GM18909 (cell line): ENCODE data around the gene TSPO.
"Not testable (repeated sequence)": the region's sequence is repeated elsewhere in the genome, so short reads cannot be mapped to it uniquely, and the experiment has no call there.

ENCODE experiments used
- ATAC-seq: cut with Tn5 transposase; IDR thresholded peaks from one replicate; pipeline ENCODE4 v1.9.1; 2021; ENCODE audit warnings: mild to moderate bottlenecking; ENCODE audit not compliant: unreplicated experiment, poor library complexity

TSPO gene

GRCh38 chr22:43151251-43152002 is at the start of gene TSPO:
TSS of gene TSPO (plus strand) at chr22:43151559. CDS start at chr22:43159239, 7,680 bp downstream.
- ATAC-seq, result no peak

DNA sequence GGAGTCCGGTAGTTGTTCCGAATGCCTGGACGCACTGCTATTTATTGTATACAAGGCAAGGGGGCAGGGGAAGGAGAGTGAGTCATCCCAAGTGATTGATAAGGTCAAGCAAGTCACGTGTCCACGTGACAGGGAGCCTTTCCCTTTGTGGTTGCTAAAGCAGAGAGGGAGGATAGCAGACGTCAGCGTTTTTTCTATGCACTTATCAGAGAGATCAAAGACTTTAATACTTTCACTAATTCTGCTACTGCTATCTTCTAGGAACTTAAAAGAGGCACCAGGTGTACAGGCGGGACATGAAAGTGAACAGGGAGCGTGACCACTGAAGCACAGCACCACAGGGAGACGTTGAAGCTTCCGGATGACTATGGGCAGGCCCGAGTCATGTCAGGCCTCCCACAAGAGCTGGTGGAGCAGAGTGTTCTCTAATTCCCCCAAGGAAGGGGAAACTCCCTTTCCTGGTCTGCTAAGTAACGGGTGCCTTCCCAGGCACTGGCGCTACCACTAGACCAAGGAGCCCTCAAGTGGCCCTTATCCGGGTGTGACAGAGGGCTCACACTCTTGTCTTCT is 47.2 kb upstream of the TSPO start:
- ATAC-seq, result not testable (repeated sequence)

- not testable (repeated sequence) for ATAC-seq
These were observed 46.4 kb upstream of the TSPO start for GRCh38 chr22:43104950-43105349.

- ATAC-seq, result no peak
These were observed 45.1 kb upstream of the TSPO start for GRCh38 chr22:43106302-43106701.

DNA sequence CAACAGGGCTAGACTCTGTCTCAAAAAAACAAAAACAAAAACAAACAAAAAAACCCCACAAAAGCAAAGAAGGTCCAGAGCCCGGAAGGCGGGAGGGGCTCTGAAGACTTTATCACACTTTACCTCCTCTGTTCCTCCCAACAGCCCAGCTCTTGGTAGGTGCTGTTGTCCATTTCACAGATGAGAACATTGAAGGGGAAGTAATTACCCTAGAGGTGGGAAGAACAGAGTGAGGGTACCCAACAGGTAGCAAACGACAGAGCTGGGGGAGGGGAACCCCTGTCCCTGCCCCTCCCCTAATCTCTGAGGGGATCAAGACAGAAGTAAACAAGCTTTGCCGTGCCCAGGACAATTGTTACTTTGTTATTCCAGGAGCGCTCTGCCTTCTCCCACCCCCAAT is 41.8 kb upstream of the TSPO start:
- no peak for ATAC-seq

DNA sequence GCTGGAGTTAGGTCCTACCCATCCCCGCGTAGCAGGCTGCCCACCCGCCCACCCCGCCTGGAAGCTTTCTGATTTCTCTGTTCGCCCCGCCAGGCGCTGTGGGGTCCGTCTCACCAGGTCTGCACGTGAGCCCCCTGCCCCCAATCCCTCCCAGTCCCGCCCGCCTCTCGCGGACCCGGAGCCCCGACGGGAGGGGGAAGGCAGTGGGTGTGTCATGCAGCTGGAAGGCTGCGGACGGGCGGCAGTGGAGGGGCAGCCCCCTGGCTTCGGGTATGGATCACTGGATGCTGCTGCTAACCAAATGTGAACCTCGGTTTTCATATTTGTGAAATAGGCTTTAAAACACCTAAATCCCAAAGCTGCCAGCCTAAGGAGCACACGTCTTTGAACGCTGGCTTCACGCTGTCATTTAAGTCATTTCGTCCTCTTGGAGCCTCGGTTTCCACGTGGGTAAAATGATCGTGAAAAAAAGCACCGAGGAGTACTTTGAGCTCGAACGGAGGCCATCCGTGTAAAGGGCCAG is 41.4 kb upstream of the TSPO start:
- ATAC-seq, result no peak

DNA sequence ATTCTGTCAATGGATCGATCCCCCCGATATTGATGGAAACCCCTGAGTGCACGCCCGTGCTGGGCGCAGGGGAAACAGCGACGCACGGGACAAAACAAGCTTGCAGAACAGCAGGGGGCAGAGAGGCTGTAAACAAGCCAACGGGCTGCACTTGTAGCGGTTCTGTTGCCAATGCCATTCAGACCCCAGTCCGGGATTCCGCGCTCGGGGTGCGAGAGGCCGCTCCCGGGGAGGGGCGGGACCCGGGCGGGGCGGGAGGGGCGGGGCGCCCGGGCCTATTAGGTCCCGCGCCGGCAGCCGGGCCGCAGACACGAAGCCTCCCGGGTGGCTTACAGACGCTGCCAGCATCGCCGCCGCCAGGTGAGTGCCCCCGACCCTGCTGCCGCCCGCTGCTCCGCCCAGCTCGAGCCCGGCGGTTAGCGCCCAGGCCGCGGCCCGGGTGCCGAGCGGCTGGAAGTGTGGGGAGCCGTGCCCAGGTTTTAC is 40.9 kb upstream of the TSPO start, which contains the start of gene BIK:
Gene BIK (plus strand): TSS at position 307 of the 483 bp plus-strand sequence. CDS start 13,273 bp downstream, outside the sequence.
- ATAC-seq, result peak; percentile 45

- ATAC-seq, result peak; percentile 42
These were observed 40.3 kb upstream of the TSPO start for GRCh38 chr22:43110927-43111623.

GRCh38 chr22:43113526-43114251 is 37.7 kb upstream of the TSPO start:
- no peak for ATAC-seq

DNA sequence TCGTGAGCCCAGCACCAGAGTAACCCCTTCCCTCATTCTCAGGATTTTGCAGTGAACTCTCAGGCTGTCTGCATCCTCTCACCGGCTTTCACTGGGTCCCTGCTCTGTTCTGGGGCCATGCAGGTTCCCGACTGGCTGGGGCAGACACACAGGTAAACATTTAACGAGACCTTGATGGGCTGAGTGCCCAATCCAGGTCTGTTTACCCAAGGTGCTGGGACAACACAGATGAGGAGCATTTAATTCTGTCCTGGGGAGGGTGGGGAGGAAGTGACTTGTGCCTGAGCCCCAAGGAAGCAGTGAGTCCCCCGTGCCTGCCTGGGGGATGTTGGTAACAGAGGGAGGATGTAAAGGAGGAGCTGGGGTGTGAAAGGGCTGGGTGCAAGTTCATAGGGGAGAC is 36.4 kb upstream of the TSPO start:
- ATAC-seq, result no peak

DNA sequence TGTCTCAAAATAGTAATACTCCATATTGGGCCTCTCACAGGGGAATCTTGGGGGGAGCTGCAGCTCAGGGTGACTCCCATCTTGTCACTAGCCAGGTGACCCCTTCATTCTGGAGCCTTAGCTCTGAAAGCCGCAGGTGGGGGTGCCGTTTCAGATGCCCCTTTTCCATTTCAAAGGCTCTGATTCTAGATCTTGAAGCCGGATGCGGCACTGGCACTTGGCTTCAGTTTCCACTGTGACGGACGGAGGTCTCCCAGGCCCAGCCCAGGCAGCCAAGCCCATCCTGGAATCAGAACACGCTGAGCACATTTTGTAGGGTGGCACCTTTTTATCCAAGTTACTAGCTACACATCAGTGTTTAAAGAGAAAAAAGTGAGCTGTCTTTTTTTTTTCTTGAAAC is 34.4 kb upstream of the TSPO start:
- ATAC-seq, result no peak

DNA sequence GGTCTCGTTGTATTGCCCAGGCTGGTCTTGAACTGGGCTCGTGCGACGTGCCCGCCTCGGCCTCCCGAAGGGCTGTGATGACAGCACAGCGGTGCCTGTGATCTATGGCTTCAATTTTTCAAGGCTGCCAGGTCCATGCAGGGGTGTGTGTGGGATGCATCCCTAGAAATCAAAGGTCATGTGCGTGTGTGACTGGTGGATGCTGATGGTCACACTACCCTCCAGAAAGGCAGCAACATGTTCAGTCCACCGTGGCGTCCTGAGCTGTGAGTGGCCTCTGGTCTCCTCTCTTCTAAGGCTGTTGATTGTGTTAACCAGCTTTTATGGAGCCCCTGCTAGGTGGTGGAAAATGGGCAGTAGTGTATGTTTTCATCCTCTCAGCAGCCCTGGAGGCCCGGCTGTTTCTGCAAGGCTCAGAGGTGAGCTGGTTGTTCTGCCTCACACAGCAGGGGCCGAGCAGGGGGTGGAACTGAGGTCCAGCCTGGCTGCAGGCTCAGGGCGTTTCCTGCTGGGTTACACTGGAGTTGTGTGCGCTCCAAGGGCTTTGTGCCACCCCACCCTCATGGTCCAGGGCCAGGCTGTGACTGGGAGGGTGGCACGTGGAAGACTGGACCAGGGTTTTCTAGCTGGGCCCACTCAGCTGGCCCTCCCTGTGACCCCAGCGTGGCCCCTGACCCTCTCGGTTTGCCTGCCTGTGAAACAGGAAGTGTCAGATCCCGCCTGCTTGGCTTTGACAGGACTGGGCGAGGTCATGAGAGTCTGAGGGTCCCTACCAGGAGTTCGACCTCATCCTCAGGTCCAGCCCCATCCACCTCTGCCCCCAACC is 33.1 kb upstream of the TSPO start:
- no peak for ATAC-seq

DNA sequence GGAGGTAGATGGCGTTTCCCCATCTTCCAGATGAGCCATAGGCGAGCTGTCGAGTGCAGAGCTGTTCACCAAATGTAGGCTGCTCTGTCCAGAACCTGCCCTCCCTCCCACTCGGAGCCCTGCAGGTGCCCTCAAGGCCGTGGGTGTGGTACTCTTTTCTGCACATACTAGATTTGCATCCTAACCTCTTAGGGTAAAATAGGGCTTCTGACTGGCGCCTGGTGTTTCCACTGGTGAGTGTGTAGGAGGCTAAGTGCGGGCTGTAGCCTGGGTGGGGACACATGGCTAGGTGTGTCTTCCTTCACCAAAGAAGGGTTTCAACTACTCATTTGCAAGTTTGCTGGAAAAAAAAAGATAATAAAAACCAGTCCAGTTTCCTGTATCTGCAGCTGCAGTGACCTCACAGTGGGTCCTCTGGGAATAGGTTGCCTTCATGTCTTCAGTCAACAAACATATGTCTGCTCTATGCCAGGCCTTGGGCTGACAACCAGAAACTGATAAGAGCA is 32.4 kb upstream of the TSPO start:
- ATAC-seq, result peak; percentile 68

GRCh38 chr22:43126501-43127165 is 24.7 kb upstream of the TSPO start:
- no peak for ATAC-seq

DNA sequence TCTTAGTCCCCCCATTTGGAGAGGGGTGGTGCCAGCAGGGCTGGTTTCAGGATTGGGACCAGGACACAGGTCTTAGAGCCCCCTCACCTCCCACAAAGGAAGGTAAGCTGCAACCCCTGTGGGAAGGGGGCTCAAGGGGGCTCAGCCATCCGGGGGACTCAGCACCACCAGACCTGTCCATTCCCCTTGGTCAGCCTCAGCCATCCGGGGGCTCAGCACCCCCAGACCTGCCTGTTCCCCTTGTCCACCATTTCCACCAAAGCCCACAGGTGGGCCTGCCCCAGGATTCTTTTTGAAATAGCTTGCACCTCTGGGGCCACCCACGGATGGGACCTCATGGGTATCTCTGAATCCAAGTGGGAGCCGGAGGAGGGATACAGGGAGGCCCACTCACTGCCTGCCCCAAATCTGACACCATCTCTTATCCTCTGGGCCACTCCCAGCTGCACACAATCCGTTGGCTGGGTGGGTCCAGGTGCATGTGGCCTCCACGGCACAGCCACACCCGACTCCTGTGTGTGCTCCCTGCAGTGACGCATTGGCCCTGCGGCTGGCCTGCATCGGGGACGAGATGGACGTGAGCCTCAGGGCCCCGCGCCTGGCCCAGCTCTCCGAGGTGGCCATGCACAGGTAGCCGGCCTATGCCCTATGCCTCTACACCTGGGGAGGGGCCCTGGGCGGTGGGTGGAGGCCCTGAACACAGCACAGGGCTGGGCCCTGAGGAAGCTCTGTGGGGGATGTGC is 24.0 kb upstream of the TSPO start:
- ATAC-seq, result no peak

GRCh38 chr22:43128116-43128515 is 23.2 kb upstream of the TSPO start:
- no peak for ATAC-seq

GRCh38 chr22:43128928-43129424 is 22.4 kb upstream of the TSPO start:
- no peak for ATAC-seq
